ENCODE measurements around the gene RAD51B.

DNA sequence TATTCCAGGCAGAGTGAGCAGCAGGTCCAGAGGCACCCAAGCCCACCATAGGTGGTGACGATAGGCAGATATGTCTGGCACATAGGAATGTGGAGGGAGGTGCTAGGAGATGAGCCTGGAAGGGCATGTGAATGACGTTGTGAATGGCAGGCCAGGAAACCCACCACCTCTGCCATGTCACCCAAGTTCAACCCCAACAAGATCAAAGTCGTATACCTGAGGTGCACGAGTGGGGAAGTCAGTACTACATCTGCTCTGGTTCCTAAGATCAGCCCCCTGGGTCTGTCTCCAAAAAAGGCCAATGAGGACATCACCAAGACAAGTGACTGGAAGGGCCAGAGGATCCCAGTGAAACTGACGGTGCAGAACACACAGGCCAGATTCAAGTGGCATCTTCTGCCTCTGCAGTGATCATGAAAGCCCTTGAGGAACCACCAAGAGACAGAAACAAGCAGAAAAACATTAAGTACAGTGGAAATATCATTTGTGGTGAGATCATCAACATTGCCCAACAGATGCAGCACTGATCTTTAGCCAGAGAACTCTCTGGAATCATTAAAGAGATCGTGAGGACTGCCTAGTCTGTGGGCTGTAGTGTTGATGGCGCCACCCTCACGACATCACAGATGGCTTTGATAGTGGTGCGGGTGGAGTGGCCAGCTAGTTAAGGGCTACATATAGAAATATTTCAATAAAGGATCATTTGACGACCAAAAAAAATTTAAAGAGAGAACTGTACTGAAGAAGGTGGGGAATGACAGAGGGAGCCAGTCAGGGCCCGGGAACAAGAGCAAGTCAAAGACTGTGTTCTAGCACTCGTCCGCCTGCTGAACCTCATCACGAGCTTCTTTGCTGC is 873.6 kb downstream of the RAD51B start:
- TF ChIP-seq CTCF (IDR thresholded peaks at IDR 0.05; ENCODE audit: low read length) (no peak), EZH2 (optimal IDR thresholded peaks at IDR 0.05; ENCODE audit: low read depth, low read length) (no peak)
